Activated CD8-positive, alpha-beta memory T cell treated with anti-CD3 and anti-CD28 coated beads for 24 hours (primary cell): ENCODE data around the gene SLC37A1.

ENCODE experiments used
- DNase-seq: peaks from one replicate; pipeline ENCODE4 v3.0.0-alpha.2; 2020

The SLC37A1 gene

DNA sequence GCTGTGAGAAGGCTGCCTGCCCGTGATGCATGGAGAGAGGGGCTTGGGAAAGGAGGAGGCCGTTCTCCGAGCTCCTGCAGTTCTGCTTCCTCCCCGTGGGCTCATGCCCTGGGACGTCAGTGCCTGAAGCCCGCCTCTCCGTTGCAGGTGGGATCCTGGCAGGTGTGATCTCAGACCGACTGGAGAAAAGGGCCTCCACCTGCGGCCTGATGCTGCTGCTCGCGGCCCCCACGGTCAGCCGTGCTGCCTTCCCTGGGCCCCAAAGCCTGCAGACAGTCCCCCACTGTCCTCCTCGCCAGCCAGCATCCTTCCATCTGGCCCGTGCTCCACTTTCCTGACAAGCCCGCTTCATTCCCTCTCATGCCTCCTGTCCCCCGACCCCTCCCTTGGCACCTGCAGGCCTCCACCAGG is 50.9 kb downstream of the SLC37A1 start:
- DNase-seq: peak; percentile 47

DNA sequence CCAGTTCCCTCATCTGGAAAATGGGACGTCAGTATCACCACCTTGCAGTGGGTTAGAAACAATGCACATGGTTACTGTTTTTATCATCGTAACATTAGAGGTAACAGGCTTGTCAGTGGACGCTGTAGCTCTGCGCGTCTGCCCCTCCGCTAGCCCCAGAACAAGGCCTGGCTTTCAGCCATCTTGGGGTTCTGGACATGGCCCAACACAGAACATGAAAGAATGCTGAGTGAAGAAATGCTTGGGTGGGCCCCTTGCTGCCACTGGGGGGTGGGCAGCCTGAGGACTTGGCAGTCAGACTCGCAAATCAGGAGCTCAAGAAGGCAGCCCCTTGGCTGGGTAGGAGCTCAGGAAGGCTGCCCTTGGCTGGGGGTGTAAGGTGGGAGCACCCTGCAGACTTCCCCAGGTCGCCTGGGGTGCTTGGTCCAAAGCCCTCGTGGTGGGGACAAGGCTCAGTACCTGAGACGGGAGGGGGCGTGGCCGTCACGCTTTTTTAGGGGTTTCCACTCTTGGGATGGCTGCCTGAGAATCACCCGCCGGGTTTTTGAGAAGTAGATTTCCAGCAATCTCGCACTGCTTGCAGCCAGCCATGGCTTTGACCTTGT is 51.7 kb downstream of the SLC37A1 start:
- peak; percentile 50 for DNase-seq

DNA sequence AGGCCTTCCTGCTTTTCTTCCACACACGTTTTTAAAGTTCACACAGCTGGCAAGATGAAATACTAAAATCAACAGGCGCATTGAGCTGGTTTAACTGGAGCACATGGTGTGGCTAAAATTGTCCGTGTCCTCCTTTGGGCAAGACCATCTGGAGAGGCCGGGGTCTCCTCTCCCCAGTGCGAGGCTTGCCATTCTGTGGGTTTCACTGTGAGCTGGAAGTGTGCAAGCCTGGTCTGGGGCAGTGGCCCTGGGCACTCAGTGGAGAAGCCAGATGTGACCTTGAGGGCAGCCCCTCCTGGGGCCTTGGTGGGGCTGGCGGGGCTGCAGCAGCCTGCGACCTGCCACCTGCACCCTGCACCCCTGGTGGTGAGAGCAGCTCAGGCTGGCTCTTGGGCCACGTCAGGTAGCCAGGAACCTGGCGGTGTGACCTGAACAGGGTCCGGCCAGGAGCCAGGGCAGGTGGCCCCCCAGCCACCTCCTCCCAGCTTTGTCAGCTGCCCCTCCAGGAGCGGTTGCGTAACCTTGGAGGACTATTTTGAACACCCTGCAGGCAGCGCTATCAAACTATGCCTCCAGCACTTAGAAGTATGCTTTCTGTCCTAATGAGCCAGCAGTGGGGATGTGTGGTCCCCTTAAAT is 52.4 kb downstream of the SLC37A1 start:
- peak; percentile 42 for DNase-seq

DNA sequence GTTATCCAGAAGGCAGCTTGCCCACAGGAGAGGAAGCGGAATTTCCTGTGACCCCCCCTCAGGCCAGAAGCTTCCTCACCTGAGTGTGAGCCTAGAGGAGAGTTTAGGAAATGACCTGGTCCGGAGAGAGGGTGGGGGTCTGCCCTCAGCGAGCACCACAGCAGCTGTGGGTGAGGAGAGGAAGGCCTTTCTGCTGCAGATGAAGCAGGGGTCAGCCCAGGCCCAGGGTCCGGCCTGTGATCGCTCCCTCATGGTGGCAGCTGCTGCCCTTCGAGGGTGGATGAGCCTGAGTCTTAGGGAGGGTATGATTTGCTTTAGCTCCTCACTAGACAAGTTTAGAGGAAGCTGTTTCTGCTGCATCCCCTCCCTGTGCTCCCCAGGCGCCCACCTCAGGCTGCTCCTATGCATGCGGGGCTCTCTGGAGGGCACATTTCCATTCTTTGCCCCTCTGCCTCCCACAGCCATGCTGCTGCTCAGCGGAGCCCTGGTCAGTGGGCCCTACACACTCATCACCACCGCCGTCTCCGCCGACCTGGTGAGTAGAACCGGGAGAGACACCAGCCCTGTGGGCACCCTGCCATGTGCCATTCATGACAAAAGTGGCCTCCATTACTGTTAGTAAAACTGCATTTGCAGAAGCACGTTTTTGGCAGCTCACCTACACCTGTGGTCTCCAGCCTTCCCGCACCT is 53.0 kb downstream of the SLC37A1 start:
- peak; percentile 50 for DNase-seq

DNA sequence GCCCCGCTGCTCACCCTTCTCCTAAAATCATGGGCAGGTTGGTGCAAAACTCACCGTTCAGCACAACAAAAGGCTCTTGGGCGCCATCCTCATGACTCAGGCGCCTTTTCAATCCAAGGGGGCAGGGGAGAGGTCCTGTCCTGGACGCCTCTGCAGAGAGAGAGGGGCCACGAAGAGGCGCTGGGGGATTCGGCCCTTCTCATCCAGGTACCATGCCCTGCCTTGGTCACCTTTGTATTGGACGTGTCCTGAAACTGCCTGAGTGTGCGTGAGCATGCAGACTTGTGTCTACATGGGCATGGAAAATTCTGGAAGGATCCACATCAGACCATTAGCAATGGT is 53.5 kb downstream of the SLC37A1 start:
- no peak for DNase-seq

DNA sequence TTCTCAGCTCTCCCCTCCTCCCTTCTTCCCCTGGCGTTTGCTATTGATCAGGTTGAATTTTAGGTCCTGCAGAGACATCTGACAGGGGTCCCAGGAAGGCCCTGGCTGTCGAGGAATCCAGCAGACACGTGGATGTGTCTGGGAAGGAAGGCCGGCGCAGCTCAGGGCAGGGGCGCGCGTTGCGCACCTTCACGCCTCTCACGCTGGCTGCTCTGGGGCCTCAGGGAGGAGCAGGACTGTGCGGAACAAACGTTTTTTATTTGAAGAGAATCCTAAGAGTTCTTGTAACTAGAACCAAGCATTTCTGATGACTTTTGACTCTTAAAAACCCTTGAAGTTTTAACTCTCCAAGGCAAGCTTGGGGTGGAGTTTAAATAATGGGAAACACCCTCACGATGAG is 54.2 kb downstream of the SLC37A1 start:
- peak; percentile 30 for DNase-seq

DNA sequence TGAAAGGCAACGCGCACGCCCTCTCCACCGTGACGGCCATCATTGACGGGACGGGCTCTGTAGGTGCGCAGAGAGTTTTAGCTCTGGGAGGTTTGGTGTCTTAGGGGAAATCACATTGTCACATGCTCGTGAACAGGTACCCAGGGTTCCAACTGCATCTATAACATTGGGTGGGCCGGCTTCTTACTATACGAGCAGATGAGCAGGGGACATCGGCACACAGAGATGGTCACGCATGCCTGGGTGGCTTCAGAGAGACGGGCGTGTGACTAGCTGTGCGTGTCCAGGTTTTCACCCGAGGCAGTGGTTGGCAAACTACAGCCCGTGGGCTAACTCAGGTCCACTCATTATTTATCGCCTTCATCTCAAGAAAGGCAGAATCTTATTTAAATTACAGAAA is 54.7 kb downstream of the SLC37A1 start:
- peak; percentile 40 for DNase-seq

DNA sequence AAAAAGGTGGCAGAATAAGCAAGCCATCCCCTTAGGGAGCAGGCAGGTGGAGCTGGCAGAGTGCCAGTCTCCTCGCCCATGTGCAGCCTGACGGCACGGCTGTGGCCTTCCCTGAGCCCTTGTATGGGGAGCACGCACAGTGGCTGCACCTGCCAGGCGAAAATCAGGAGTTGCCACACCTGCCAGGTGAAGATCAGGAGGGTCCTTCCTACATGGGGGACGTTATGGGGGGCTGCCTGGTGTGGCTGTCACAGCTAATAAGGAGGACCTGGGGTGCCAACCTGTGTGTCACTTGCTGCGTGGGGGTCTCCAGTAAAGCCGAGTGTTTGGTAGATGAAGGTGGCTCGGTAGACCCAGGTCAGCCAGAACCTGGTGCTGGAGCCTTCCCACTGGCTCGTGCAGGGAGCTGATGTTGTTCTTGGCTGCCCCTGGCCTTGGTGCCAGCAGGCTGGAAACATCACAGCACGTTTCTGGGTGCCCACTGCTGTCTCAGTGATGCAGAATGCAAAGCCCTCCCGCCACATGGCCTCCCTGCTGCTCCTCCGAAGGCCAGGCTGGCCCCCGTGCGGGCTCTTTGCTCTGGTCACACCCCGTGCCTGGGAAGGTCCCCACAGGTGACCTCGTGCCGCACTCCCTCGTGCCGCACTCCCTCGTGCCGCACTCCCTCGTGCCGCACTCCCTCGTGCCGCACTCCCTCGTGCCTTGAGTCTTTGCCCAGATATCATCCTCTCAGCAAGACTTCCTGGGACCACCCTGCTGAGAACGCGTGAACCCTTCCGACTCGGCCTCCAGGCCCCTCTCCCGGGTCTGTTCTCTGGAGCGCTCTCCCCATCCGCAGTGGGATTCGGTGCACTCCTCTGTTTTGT is 55.4 kb downstream of the SLC37A1 start:
- DNase-seq: peak; percentile 49

DNA sequence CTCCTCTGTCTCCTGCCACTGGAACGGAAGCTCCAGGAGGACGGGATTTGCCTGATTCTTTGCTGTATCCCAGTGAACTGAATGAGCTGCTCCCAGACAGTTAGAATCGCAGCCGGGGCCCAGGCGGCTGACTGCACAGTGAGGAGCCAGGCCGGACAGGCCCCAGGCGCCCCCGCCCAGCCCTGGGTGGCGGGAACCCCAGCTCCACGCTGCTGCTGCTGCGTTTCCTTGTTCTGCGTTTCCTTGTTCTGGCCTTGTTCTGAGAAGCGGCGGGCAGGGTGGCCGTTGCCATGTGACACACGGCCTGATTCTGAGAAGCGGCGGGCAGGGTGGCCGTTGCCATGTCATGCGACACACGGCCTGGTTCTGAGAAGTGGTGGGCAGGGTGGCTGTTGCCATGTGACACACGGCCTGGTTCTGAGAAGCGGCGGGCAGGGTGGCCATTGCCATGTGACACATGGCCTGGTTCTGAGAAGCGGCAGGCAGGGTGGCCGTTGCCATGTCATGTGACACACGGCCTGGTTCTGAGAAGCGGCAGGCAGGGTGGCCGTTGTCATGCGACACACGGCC is 56.2 kb downstream of the SLC37A1 start:
- DNase-seq: no peak

DNA sequence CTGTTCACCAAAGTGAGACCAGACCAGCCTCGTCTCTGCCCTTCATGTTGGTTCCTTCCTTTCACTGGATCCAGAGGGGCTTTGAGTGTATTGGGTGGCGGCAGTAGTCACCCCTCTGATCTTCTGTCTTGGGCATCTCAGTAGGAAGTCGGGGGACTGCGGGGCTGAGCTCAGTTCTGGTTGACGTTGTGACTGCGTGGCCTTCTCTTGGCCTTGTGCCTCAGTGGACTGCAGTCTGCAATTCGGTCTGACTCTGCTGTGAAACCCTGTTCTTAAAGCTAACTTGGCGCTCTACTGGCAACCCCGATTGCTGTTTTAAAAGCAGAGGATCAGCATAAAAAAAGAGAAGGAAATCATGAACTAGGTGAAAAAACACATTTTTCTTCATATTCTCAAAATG is 56.7 kb downstream of the SLC37A1 start:
- peak; percentile 9 for DNase-seq

DNA sequence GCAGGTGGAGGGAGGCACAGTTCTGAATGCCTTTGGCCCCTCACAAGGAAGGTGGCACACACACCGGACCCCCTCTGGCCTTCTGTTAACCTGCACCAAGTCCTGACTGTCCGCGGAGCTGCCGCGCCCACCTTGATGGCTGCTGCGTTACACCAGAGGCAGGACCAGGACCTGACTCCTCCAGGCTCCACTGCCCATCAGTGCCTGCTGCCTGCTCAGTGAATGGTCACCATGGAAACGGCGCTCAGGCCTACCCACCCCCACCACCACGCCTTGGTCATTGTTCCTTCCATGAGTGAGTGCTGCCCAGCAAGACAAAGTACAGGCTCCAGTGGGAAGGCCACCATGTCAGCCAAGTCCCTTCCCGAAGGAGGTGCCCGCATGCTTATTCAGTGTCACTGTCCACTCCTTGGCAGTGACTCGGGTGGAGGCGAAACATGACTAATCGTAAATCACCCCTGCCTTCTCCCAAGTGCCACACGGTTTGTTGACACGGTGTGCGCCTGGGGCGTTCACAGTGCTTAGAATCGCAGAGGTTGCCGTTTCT is 57.3 kb downstream of the SLC37A1 start:
- DNase-seq: peak; percentile 47

DNA sequence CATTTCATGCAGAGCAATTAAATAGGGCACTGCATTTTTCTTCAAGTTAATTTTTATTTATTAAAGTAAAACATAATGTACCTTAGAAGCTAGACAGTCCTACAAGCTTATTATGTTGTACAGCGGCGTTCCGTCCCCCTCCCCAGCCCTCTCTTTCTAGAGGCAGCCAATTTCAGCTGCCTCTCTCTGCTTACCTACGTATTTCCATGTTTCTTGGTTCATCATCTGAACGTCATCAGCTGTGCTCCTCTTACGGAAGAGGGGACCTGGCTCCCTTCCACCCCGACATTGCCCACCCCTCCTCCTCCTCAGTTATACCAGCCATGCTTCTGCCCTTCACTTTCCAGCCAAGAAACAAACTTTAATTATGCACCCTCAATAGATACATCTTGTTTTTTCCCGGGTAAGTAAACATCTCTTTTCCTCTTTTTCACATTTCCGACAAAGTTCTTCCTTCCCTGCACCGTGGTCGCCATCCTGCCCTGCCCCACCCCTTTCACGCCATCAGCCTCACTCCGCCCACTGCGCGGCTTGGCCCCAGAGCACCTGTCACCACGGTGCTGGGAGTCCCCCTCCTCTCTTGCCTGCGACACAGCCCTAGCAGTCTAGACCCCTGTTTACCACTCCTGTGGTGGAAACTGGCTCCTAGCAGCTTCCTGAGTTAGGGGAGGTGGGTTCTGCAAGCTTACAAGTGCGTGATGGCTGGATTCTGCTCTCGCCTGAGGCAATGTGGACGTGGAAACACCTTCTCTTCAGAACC is 57.9 kb downstream of the SLC37A1 start:
- peak; percentile 44 for DNase-seq

DNA sequence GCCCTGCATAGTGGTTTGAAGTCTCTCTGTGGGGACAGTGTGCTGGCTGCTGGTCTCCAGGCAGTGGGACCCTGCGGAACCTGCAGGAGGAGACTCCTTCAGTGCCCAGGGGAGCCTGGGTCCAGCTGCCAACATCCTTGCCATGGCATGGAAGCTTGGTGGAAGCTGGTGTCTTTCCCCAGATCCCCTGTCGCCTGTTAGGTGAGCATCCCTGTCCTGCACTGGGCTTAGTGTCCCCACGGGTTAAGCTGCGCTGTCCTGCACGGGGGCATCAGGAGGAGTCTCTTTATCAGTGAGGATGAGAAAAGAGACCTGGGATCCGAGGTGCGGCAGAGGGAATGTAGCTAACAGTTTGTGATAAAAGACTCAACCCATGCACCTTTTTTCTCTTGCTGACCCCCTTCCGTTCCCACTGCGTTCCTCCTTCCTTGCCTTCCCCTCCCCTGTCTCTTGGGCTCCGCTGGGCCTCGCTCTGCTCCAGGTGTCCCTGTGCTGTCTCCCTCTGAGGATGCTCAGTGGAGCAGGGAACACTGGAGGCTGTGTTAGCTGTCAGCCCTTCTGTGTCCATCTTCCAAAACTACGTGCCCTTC is 59.3 kb downstream of the SLC37A1 start:
- peak; percentile 44 for DNase-seq

DNA sequence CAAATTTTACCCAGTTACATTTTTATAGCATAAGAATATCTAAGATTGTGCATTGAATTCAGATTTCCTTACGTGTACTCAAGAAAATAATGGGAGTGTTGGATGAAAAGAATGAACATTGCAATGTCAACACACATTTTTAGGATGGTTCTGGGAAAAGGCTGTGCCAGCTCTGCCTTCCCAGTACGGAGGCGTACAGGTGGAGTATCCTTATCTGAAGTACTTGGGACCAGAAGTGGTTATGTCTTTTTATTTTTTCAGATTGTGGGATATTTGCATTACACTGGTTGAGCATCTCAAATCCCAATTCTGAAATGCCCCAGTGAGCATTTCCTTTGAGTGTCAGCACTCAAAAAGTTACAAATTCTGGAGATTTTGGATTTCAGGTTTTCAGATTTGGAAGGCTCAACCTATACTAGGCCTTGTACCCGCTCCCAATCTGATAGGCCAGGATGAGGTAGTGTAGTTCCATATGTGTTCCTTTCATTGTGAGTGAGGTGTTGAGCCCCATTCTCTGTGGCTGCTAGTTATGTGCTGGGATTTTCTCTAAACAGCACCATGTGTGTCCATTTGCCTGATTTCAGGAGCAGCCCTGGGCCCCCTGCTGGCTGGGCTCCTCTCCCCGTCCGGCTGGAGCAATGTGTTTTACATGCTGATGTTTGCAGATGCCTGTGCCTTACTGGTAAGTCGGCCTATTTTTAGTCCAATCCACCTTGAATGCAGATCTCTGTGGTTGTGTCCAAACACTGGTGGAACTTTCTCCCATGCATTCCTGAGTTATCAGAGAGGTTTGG is 60.8 kb downstream of the SLC37A1 start:
- peak; percentile 51 for DNase-seq

DNA sequence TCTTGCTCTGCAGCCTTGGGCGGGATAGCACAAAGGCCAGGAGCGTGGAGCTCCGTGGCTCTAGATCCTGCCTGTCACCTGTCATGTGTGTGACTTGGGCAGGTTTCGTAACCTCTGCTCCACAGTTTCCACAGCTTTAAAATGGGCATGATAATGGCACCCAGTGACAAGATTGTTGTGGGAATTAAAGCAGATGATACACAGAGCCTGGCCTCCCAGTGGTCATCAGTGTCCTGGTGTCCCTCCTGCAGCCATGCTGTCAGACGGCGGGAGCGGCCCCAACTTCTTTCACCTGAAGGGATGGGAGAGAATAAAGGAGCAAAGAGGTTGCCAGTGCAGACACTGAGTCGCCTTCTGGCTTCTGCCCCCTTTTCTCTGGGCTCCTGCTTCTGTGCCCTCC is 61.5 kb downstream of the SLC37A1 start:
- DNase-seq: peak; percentile 49

DNA sequence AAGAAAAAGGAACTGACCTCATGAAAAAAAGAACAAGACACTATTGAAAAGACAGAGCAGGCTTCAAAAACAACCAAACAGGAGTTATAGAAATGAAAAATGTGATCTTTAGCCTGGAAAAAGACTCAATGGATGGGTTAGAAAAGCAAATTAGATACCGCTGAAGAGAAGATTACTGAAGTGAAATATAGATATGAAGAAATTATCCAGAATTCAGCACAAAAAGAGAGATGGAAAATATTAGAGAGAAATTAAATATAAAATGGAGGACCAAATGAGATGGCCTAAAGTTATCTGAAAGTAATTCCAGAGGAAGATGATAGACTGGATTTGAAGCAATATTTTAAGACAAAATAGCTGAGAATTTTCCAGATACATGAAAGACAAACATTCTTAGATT is 63.0 kb downstream of the SLC37A1 start:
- DNase-seq: no peak

DNA sequence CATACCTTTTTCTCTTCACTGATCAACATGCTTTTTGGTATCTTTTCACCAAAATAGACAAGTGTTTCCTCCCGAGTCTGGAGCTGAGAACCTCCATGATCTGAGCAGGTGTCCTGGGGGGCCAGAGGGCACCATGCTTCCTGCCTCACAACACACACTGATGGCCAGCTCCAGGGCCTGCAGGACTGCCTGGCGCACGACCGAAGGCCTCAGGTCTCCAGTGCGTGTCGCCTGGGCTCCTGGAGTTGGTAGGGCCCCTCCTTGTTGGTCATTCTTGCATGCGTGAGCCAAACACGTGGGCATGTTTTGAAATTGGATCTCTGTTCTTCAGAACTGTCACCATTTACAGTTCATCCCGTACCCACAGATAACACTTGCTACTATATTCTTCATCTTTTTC is 64.4 kb downstream of the SLC37A1 start:
- no peak for DNase-seq

DNA sequence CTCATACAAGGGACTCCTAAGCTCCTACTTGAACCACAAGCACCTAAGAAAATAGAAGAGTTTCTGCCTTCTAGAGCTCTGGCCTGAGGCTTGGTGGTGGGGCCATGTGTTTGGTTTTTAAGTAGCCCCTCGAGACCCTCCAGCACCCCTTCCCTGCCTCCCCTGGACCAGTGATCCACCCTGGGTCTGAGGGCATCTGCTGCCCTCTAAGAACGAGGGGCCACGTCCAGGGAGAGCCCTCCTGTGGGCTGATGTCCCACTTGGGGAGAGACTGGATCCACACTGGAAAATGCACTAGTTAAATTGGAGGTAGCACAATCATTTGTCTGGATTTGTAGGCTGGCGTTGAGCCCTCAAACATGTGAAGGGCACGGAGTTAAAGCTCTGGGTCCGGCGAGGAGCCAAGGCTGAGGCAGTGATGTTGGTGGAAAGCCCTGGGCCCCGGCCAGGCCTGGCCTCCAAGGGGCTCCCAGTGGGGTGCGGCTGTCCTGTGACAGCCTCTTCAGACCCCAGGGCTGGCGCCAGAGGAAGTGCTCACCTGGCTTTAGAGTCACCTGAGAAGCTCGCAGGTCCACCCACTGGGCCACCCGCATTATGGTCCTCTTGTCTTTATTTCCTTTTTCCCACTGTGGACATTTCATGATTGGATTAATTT is 65.2 kb downstream of the SLC37A1 start:
- DNase-seq: no peak

DNA sequence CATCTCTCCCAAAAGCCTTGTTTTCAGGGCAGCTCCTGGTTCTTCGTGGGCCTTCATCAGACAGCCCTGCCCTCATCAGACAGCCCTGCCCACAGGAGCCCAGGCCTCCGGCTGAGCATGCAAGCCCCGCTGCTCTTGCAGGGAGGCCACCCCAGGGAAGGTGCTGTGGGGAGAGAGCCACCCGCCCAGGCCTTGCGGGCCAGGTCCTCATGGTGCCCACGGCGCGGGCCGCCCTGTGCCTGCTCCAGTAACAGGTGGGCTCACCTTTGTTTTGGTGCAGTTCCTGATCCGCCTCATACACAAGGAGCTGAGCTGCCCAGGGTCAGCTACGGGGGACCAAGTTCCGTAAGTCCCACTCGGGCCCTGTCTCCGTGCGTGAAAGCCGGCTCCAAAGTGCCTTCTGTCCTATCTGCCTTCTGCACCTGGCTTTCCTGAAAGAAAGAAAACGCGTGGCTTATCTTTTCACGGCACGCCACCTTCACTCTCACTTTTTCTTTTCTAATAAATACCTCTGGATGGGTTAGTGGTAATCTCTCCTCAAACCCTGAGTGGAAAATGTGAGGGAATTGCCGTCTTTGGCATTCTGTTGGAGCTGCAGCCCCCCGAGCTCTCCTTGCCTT is 65.9 kb downstream of the SLC37A1 start:
- no peak for DNase-seq
